ENCODE measurements around the gene TGFB2. TPM values are rescaled to one million over a fixed set of nuclear protein-coding genes. Genes with fewer than 3 reads are reported as not detected.

TGFB2 gene
- total RNA-seq, 2 experiments from 2014 or later: not detected

- peaks cover 3% of the 10 kb centered on the region for H3K9me3 Mint-ChIP-seq
- H3K27me3 Mint-ChIP-seq: peaks cover 1% of the 10 kb centered on the region
- ChIA-PET POLR2A (no interaction called here), CTCF (no interaction called here)
- DNase-seq: no peak
- no peak overlapping the region for H3K27ac Mint-ChIP-seq
- H3K4me1 Mint-ChIP-seq (ENCODE audit: low read depth): no peaks in the 10 kb centered on the region
- intact Hi-C loops (cut with micrococcal nuclease): no loop called here
- no peak overlapping the region for H3K4me3 Mint-ChIP-seq
- H3K36me3 Mint-ChIP-seq: no peaks in the 10 kb centered on the region
These were observed 99.0 kb downstream of the TGFB2 start for GRCh38 chr1:218444173-218444572.

- Mint-ChIP-seq H3K36me3 (no peaks in the 10 kb centered on the region), H3K27me3 (peaks cover 1% of the 10 kb centered on the region), H3K9me3 (peaks cover 3% of the 10 kb centered on the region), H3K4me1 (ENCODE audit: low read depth) (no peaks in the 10 kb centered on the region), H3K4me3 (no peak overlapping the region), H3K27ac (no peak overlapping the region)
- CTCF ChIA-PET: no interaction called here
- intact Hi-C loops (cut with micrococcal nuclease): no loop called here
- POLR2A ChIA-PET: no interaction called here
- DNase-seq: no peak
These were observed 99.5 kb downstream of the TGFB2 start for GRCh38 chr1:218444588-218444987.

GRCh38 chr1:218447010-218447689 is 102.0 kb downstream of the TGFB2 start:
- H3K27ac Mint-ChIP-seq: no peak overlapping the region
- H3K4me1 Mint-ChIP-seq (ENCODE audit: low read depth): no peaks in the 10 kb centered on the region
- no peaks in the 10 kb centered on the region for H3K27me3 Mint-ChIP-seq
- intact Hi-C loops (cut with micrococcal nuclease): no loop called here
- ChIA-PET CTCF (no interaction called here), POLR2A (no interaction called here)
- DNase-seq: no peak
- H3K4me3 Mint-ChIP-seq: no peak overlapping the region
- peaks cover 3% of the 10 kb centered on the region for H3K9me3 Mint-ChIP-seq
- no peaks in the 10 kb centered on the region for H3K36me3 Mint-ChIP-seq

GRCh38 chr1:218451415-218451814 is 106.3 kb downstream of the TGFB2 start:
- CTCF ChIA-PET: no interaction called here
- H3K36me3 Mint-ChIP-seq: no peaks in the 10 kb centered on the region
- no peak for DNase-seq
- peaks cover 3% of the 10 kb centered on the region for H3K9me3 Mint-ChIP-seq
- H3K4me3 Mint-ChIP-seq: no peak overlapping the region
- no peaks in the 10 kb centered on the region for H3K27me3 Mint-ChIP-seq
- intact Hi-C loops (cut with micrococcal nuclease): no loop called here
- POLR2A ChIA-PET: no interaction called here
- H3K27ac Mint-ChIP-seq: no peak overlapping the region
- no peaks in the 10 kb centered on the region for H3K4me1 Mint-ChIP-seq (ENCODE audit: low read depth)

- DNase-seq: no peak
- intact Hi-C loops (cut with micrococcal nuclease): no loop called here
- POLR2A ChIA-PET: no interaction called here
- CTCF ChIA-PET: no interaction called here
- H3K4me3 Mint-ChIP-seq: no peak overlapping the region
- no peaks in the 10 kb centered on the region for H3K36me3 Mint-ChIP-seq
- no peaks in the 10 kb centered on the region for H3K9me3 Mint-ChIP-seq
- H3K27ac Mint-ChIP-seq: no peak overlapping the region
- H3K4me1 Mint-ChIP-seq (ENCODE audit: low read depth): no peaks in the 10 kb centered on the region
- no peaks in the 10 kb centered on the region for H3K27me3 Mint-ChIP-seq
These were observed 109.7 kb downstream of the TGFB2 start for GRCh38 chr1:218454700-218455282.

GRCh38 chr1:218456444-218456843 is 111.3 kb downstream of the TGFB2 start:
- intact Hi-C loops (cut with micrococcal nuclease): no loop called here
- no peaks in the 10 kb centered on the region for H3K27me3 Mint-ChIP-seq
- ChIA-PET POLR2A (no interaction called here), CTCF (no interaction called here)
- H3K27ac Mint-ChIP-seq: no peak overlapping the region
- no peak for DNase-seq
- no peaks in the 10 kb centered on the region for H3K36me3 Mint-ChIP-seq
- H3K4me1 Mint-ChIP-seq (ENCODE audit: low read depth): no peaks in the 10 kb centered on the region
- H3K4me3 Mint-ChIP-seq: no peak overlapping the region
- H3K9me3 Mint-ChIP-seq: no peaks in the 10 kb centered on the region

GRCh38 chr1:218459450-218459849 is 114.3 kb downstream of the TGFB2 start:
- CTCF ChIA-PET: no interaction called here
- Mint-ChIP-seq H3K4me1 (ENCODE audit: low read depth) (no peaks in the 10 kb centered on the region), H3K27ac (no peak overlapping the region), H3K4me3 (no peak overlapping the region), H3K9me3 (no peaks in the 10 kb centered on the region), H3K27me3 (no peaks in the 10 kb centered on the region), H3K36me3 (no peaks in the 10 kb centered on the region)
- POLR2A ChIA-PET: no interaction called here
- intact Hi-C loops (cut with micrococcal nuclease): no loop called here
- DNase-seq: no peak

- ChIA-PET POLR2A (no interaction called here), CTCF (no interaction called here)
- H3K4me1 Mint-ChIP-seq (ENCODE audit: low read depth): no peaks in the 10 kb centered on the region
These were observed 115.0 kb downstream of the TGFB2 start for GRCh38 chr1:218459878-218460711.

GRCh38 chr1:218461351-218461750 is 116.2 kb downstream of the TGFB2 start:
- no peak for DNase-seq
- no peak overlapping the region for H3K4me3 Mint-ChIP-seq
- H3K4me1 Mint-ChIP-seq (ENCODE audit: low read depth): no peaks in the 10 kb centered on the region
- H3K27ac Mint-ChIP-seq: no peak overlapping the region
- H3K36me3 Mint-ChIP-seq: no peaks in the 10 kb centered on the region
- H3K27me3 Mint-ChIP-seq: no peaks in the 10 kb centered on the region
- ChIA-PET CTCF (no interaction called here), POLR2A (no interaction called here)
- intact Hi-C loops (cut with micrococcal nuclease): no loop called here
- no peaks in the 10 kb centered on the region for H3K9me3 Mint-ChIP-seq

More at GRCh38 chr1:218459878-218460711, 115.0 kb downstream of the TGFB2 start:
- Mint-ChIP-seq H3K36me3 (no peaks in the 10 kb centered on the region), H3K4me3 (no peak overlapping the region), H3K27me3 (no peaks in the 10 kb centered on the region), H3K9me3 (no peaks in the 10 kb centered on the region), H3K27ac (no peak overlapping the region)
- intact Hi-C loops (cut with micrococcal nuclease): no loop called here
- DNase-seq: no peak

- Mint-ChIP-seq H3K9me3 (no peaks in the 10 kb centered on the region), H3K4me1 (ENCODE audit: low read depth) (no peaks in the 10 kb centered on the region), H3K27ac (no peak overlapping the region), H3K27me3 (no peaks in the 10 kb centered on the region), H3K36me3 (no peaks in the 10 kb centered on the region), H3K4me3 (no peak overlapping the region)
- ChIA-PET POLR2A (no interaction called here), CTCF (no interaction called here)
- no peak for DNase-seq
- intact Hi-C loops (cut with micrococcal nuclease): no loop called here
These were observed 117.0 kb downstream of the TGFB2 start for GRCh38 chr1:218462116-218462515.

GRCh38 chr1:218462587-218462986 is 117.5 kb downstream of the TGFB2 start:
- Mint-ChIP-seq H3K4me1 (ENCODE audit: low read depth) (no peaks in the 10 kb centered on the region), H3K27ac (no peak overlapping the region), H3K4me3 (no peak overlapping the region), H3K27me3 (no peaks in the 10 kb centered on the region), H3K36me3 (no peaks in the 10 kb centered on the region), H3K9me3 (no peaks in the 10 kb centered on the region)
- CTCF ChIA-PET: no interaction called here
- intact Hi-C loops (cut with micrococcal nuclease): no loop called here
- DNase-seq: no peak
- POLR2A ChIA-PET: no interaction called here

GRCh38 chr1:218463194-218464156 is 118.3 kb downstream of the TGFB2 start:
- CTCF ChIA-PET: no interaction called here
- no peaks in the 10 kb centered on the region for H3K4me1 Mint-ChIP-seq (ENCODE audit: low read depth)

More at GRCh38 chr1:218463194-218464156, 118.3 kb downstream of the TGFB2 start:
- no peaks in the 10 kb centered on the region for H3K27me3 Mint-ChIP-seq
- POLR2A ChIA-PET: no interaction called here
- H3K27ac Mint-ChIP-seq: no peak overlapping the region
- intact Hi-C loops (cut with micrococcal nuclease): no loop called here
- no peak for DNase-seq
- H3K9me3 Mint-ChIP-seq: no peaks in the 10 kb centered on the region
- no peak overlapping the region for H3K4me3 Mint-ChIP-seq
- H3K36me3 Mint-ChIP-seq: no peaks in the 10 kb centered on the region

All from activated CD4-positive, alpha-beta memory T cell treated with anti-CD3 and anti-CD28 coated beads for 36 hours (primary cell).